Heart left ventricle (tissue), 13 donors: Measurements from ENCODE around the gene ABLIM1.

Experiments
- POLR2A ChIP-seq, 2 donors: fragments of 450-650 bp; IDR thresholded peaks; one replicate each; pipeline ENCODE4 v1.6.1; 2017; ENCODE audit warnings: antibody characterized with exemption in 2 of 2, mild to moderate bottlenecking in 2 of 2, moderate library complexity in 2 of 2
- TF ChIP-seq, protein P1 (sequence below), 12 donors: fragments of 200-600 bp; sonication (generic) in 4 of 12; IDR thresholded peaks; one replicate each; pipeline versions ENCODE4 v1.5.0 to v1.8.0; 2018 to 2022; ENCODE audit warnings: antibody characterized with exemption in 12 of 12, mild to moderate bottlenecking in 5 of 12
- donor health status: ischemic (EF 13 %, LVEDD 7.1; RV severe dilation, severe dysfunction).
- donor health status: DM: no; HTN: yes; CAD: no.
- donor health status: DM: no; HTN: no; CAD: no.
- donor health status: ischemic (EF 25% LVEDD 6.9; RV normal size, moderate dysfunction).
- donor health status: ischemic (EF 25% LVEDD 5.7; RV mildly dilated, moderate dysfunction).
- donor health status: ischemic (EF 35%, LVEDD 5.7; RV mildly dilated, moderate dysfunction).
- donor health status: nonischemic (EF 11% LVEDD 7.7; RV severe dilation, severe dysfunction).
- donor health status: DM: yes; HTN: yes; CAD: no.
- donor health status: PGD.
- donor health status: ischemic (EF 29% LVEDD 5.4; RV normal size, mild dysfunction).
- donor health status: nonischemic (EF 23%, LVEDD 6.1; RV moderate dilation, normal function).

DNA sequence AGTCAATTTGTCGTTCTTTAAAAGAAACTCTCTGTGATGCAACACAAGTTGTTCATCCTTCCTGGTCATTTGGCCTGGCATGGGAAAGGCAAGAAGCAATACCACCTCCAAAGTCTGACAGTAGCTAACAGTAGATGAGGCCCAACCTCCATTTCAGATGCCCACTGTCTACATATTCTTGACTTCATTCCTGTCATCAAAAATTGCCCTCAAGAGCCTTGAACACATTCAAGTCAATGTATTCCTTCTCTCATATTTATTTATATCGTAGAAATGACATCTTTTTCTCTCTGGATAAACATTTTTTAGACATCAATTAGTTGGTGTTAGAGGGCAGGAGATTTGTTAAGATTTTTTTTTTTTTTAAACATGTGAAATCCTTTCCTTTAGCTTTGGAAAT is 33.7 kb downstream of the ABLIM1 start:
- TF ChIP-seq, protein P1, sequence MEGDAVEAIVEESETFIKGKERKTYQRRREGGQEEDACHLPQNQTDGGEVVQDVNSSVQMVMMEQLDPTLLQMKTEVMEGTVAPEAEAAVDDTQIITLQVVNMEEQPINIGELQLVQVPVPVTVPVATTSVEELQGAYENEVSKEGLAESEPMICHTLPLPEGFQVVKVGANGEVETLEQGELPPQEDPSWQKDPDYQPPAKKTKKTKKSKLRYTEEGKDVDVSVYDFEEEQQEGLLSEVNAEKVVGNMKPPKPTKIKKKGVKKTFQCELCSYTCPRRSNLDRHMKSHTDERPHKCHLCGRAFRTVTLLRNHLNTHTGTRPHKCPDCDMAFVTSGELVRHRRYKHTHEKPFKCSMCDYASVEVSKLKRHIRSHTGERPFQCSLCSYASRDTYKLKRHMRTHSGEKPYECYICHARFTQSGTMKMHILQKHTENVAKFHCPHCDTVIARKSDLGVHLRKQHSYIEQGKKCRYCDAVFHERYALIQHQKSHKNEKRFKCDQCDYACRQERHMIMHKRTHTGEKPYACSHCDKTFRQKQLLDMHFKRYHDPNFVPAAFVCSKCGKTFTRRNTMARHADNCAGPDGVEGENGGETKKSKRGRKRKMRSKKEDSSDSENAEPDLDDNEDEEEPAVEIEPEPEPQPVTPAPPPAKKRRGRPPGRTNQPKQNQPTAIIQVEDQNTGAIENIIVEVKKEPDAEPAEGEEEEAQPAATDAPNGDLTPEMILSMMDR (IDR thresholded peaks at IDR 0.05) = no peak
- no peak for TF ChIP-seq POLR2A (IDR thresholded peaks at IDR 0.05)
